ENCODE measurements around the gene FNDC5.

Gene FNDC5

GRCh38 chr1:32883338-32884031 lies 12.8 kb upstream of the FNDC5 start:
- no peak for DNase-seq

GRCh38 chr1:32881871-32882850 lies 11.4 kb upstream of the FNDC5 start:
- DNase-seq = no peak

DNA sequence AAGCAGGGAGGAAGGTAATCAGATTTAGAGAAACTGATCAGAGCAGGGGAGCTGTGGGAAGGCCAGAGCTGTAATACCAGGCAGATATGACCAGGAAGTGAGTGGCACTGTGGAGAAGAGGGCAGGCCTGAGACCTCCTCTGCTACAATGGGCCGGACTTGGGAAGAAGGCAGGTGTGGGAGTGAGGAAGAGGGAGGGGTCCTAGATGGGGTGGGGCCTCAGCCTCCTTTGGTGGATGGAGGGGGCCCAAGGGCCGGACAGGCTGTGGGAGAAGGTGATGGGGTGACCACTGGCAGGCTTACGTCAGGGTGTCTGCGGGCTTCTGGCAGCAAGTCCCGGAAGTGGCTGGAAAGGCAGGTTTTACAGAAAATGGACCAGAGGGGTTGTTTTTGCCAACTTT lies 10.6 kb upstream of the FNDC5 start:
- DNase-seq = no peak

- no peak for DNase-seq
Measured at GRCh38 chr1:32878637-32879041, 7.9 kb upstream of the FNDC5 start.

DNA sequence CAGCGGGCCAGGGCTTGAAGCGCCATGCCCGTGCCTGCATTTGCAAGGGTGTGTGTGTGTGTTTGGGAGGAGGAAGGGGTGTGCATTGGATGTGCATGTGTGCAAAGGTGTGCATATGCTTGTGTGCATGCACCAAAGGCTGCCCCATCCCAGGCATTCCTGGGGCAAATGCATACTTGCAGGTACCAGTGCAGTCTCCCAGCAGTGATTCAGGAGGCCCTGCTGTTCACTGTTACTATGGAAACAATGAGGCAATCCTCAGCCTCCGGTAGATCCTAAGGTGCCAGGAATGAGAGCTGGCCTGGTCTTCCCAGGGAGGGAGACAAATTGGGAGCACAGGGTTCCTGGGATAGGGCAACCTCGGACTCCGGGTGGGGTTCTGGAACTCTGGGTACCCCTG lies 7.5 kb upstream of the FNDC5 start:
- DNase-seq = no peak

DNA sequence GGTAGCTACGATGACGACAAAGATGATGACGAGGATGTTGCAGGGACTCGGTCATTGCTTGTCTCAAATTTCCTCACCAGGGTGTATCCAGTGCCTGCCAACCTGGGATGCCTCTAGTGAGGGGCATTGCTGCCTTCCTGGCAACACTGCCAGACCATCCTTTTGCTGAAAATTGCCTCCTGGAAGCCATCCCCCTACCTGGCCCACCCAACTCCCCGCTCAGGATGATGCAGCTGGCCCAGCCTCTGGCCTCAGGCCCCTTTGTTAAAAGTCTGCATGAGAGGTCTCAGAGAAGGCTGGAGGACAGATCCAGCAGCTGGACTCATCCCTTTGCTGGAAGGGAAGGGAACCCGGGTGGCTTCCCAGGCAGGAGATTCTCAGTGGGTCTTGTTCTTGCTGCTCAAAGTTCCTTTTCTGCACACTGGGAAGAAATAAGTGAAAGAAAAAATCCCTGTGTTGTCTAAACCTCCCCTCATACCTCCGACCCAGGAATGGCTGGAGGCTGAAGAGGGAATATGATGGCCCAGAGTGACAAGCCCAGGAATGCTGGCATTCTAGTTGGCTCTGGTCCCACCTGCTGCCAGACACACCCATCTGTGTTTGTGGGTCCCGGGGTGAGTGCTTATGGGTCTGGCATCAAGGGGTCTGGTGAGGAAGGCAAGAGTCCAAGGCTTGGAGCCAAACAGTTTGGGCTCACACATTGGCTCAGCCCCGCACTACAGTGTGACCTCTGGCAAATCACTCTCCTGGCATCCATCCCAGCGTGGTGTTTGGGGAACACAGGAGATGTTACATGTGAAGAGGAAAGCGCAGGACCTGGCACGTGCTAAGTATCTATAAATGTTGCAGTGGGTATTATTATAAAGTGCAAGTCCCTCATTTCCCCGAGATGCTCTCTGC lies 6.7 kb upstream of the FNDC5 start:
- no peak for DNase-seq

DNA sequence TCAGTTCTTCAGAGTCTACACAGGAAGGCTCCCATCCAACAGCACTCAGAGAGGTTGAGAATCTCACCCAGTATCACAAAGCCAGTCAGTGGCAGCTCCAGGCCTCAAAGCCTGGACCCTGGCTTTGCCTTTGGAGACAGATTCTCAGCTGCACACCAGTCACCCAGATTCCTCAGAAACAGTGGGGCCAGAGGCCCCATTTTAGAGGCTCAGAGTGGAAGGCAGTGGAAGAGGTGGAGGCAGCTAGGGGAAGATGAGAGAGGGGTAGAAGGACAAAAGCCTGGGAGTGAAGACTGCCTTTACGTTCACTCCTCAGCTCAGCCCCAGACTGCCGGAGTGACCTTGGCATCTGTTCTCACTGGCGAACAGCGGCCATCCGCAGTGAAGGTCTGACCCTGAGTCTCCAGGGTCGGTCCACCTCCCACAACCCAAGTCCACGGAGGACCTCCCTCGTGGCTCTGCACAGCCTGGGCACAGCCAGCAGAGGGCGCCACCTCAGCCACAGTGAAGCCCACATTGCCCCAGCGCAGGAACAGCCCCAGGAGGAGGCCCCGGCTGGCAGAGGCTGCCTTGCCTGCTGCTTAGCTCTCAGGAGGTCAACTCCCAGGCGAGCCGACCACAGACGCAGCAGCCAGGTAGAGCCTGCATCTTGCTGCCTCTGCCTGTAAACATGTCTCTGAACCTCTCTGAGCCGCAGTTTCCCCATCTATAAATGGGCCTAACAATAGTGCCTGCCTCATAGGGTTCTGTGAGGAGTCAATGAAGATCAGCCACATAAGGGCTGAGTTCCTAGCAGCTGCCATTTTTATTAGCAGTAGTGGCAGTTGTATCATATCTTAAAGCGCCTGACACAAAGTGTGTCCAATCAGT lies 5.9 kb upstream of the FNDC5 start:
- DNase-seq = peak; percentile 31

DNA sequence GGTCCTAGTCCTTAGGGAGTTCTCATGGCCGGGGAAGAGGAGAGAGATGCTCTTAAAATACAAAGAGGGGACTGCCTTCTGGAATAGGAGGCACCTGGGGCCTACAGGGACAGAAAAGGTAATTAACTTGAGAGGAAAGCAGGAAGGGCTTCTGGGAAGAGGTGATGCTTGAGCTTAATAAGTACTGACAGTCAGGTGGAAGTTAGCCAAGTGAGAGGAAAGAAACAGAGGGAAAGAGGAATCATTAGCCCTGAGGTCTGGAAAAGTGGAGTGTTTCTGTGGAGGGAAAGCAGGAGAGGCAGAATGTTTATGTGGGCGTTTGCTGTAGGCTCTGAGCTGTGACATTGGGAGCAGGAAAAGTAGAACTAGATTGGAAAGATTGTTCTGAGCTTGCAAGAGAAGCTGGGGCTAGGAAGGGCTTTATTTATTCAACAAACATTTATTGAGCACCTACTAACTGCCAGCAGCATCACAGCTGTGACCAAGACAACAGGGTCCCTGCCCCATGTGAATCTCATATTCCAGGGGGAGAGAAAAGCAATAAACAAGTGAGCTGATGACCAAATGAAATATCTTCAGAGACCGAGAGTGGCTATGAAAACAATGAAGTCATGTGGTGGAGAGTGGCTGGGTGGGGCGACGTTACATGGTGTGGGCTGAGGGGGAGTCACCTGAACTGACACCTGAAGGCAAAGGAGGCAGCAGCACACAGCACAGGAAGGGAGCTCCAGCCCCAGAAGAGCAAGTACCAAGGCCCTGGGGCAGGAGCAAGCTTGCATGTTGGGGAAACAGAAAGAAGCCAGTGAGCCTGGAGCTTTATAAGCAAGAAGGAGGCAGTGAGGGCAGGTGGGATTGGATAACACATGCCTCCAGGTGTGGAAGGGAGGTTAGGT lies 4.4 kb upstream of the FNDC5 start:
- DNase-seq = no peak

- DNase-seq = no peak
Measured at GRCh38 chr1:32873484-32873883, 2.8 kb upstream of the FNDC5 start.

DNA sequence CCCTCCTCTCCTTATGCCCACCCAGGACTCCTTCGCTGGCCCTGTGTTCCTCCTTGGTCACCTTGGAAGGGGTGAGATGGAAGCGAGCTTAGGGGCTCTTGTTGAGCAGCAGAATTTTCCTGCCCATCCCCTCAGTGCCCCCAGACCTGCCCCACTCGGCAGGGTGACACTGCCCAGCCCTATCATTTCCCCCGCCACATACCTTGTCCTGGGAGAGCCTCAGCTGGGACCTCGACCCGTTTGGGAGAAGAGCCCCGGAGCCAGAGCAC lies 1.4 kb upstream of the FNDC5 start:
- DNase-seq = no peak

DNA sequence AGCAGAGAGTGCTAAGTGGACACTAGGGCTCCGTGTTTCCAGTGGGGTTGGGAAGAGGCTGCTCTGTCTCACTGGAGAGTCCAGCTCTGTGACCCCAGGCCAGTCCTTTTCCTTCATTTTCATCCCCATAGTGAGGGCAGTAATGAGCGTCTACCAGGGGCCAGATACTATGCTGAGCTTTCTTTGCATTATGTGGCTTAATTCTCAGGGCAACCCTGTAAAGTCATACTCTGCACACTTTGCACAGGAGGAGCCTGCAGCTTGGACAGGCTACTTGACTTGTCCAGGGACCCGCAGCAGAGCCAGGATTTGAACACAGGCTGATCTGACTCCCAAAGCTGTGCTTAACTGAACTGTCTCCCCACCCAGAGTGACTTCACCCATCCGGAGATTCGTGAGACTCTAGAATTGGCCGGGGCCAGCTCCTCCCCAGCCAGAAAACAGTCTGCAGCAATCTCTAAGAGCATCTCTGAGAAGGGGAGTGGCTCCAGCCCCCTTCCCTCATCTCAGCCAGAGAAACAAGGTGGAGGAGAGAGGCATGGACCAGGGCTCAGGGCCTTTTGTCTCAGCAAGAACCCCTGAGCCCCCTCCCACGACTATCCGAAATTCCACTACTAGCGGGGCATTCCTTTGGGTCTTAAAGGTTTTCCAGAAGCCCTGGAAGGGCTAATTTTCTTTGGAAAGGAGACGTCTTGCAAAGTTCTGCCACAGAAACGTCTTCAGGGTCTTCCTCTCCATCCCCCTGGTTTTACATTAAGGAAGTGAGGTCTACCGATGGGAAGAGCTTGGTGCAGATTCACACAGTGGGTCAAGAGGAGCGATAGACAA lies 866 bp upstream of the FNDC5 start:
- no peak for DNase-seq

DNA sequence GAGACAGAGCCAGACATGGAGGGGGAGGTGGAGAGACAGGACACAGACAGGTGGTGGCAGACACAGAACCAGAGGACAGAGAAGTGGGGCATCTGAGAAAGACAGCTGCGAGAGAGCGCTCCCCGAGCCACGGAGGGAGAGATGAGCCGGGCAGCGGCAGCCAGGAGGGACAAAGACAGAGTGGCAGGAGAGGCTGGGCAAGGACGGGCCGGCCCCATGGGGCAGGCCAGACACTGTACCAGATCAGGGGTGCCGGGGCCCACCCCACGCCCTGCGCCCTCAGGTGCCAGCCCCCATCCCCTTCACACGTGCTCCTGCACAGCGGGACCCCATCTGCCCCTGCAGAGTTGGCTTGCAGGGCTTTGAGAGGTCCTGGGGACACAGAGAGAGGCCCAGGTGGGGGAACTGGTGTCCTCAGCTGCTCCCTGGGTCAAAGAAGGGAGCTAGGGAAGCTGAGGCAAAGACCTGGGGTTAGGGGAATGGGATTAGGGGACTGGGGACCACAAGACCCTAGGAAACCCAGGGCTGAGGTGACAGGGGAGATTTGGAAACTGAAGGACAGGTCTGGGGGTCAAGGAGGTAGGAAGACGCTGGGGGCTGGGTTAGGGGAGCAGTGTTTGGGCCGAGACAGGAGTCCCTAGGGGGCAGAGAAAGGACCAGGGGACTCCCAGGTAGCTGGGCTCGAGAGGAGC lies 643 bp downstream of the FNDC5 start:
- no peak for DNase-seq

- DNase-seq = no peak
Measured at GRCh38 chr1:32868806-32869455, 1.8 kb downstream of the FNDC5 start.

DNA sequence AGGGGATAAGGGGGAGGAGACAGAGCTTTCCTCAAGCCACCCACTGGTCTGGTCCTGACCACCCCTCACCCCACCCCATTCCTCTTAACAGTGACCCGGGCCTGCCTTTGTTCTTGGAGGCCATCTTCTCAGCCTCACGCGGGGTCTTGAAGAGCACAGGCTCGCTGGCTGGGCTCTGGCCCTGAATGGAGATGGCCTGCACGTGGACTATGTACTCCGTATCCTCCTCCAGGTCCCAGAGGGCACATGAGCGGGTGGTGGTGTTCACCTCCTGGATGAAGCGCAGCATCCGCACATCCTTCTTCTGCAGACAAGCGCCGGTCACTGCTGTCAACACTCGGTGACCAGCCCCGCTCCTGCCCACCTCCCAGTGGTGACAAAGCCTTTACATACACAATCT lies 2.6 kb downstream of the FNDC5 start:
- DNase-seq = no peak

DNA sequence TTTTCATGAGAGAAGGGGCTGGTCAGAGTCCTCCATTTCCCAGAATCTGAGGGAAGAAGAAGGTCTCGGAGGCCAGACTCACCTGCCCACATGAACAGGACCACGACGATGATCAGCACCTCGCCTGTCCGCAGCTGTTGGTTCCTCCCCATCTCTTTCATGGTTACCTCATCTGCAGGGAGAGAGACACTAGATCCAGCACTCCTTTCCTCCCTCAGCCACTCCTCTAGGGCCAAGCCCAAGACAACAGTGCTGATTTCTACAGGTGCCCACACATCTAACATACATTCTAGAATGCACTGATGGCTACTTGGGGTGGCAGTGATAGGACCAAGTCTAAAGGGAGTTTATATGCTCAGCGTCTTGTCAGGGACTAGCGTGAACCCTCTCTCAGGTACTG lies 3.0 kb downstream of the FNDC5 start:
- no peak for DNase-seq

DNA sequence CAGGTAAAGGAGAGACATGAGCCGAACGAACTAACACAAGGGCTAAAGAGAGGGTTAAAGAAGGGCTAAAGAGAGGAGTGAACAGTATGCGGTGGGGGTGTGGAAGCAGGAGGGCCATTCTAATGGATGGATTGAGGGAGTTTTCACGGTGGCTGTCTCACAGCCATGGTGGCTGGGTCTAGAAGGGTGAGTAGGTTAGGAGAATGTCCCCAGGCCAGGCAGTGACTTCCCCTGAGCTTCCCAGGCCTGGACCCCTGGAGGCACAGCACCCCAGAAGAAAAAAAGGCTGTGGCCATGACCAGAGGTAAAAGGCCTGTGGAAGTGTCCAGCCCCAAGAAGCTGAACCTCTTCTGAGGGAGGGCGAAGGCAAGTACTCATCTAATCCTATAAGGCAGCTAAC lies 3.6 kb downstream of the FNDC5 start:
- no peak for DNase-seq

GRCh38 chr1:32865639-32866405 lies 4.9 kb downstream of the FNDC5 start:
- DNase-seq = no peak

- no peak for DNase-seq
Measured at GRCh38 chr1:32864375-32865019, 6.2 kb downstream of the FNDC5 start.

All from stimulated activated CD4-positive, alpha-beta T cell treated with anti-CD3 and anti-CD28 coated beads, Interleukin-1b, Interleukin-23, amount 100 ng/mL, for 48 hours (primary cell).